Activated CD8-positive, alpha-beta memory T cell treated with anti-CD3 and anti-CD28 coated beads, Interleukin-2, amount 10 ng/mL, durations not matched to agents 7 days and 5 days (primary cell): ENCODE data around the gene OVAAL. TPM values are rescaled to one million over a fixed set of nuclear protein-coding genes. Genes with fewer than 3 reads are reported as not detected.
A peak's percentile ranks its signal among the peaks of the same experiment; 100 is the strongest.

Experiments
- ATAC-seq: fragments of 150-1000 bp; cut with Tn5 transposase; one replicate; pipeline ENCODE4 v1.10.0; 2021; ENCODE audit warnings: moderate library complexity
- CTCF ChIA-PET: fragments of 350-600 bp; sonication (Branson Sonifier 250); formaldehyde crosslinking; loops from one replicate; lab custom pipeline; 2021; ENCODE audit warnings: antibody characterized with exemption; lab: Charles Lee
- DNase-seq: peaks from one replicate; pipeline ENCODE4 v3.0.0-alpha.2; 2020
- H3K27ac Mint-ChIP-seq: one replicate; pipeline ENCODE4 v1.8.0; 2021; ENCODE audit warnings: mild to moderate bottlenecking, mixed read lengths
- H3K27me3 Mint-ChIP-seq: one replicate; pipeline ENCODE4 v1.8.0; 2021; ENCODE audit warnings: mixed read lengths
- H3K36me3 Mint-ChIP-seq: one replicate; pipeline ENCODE4 v1.8.0; 2021; ENCODE audit warnings: mild to moderate bottlenecking, mixed read lengths
- H3K4me1 Mint-ChIP-seq: one replicate; pipeline ENCODE4 v1.8.0; 2021; ENCODE audit warnings: mixed read lengths
- H3K4me3 Mint-ChIP-seq: one replicate; pipeline ENCODE4 v1.8.0; 2021; ENCODE audit warnings: mild to moderate bottlenecking, moderate library complexity, mixed read lengths
- H3K9me3 Mint-ChIP-seq: one replicate; pipeline ENCODE4 v1.8.0; 2022; ENCODE audit warnings: low read depth, mixed read lengths
- total RNA-seq, 2 experiments: library from RNA; stranded (reverse); gene quantifications; one replicate each; pipeline ENCODE4 v1.2.3, GENCODE V29; 2021

The OVAAL gene
- total RNA-seq, 2 experiments from 2014 or later = not detected

- no peak overlapping the region for H3K4me3 Mint-ChIP-seq
- peak overlapping the region; percentile 67 for H3K27ac Mint-ChIP-seq
- DNase-seq = no peak
- H3K27me3 Mint-ChIP-seq = peaks cover 4% of the 10 kb centered on the region
- CTCF ChIA-PET = interaction anchor here (0.9 to 2.5 kb wide), 4 partner anchors 12 to 276 kb away, joined by 3 to 11 read pairs (median 4); no protein-coding TSS in a partner anchor
- H3K4me1 Mint-ChIP-seq = peaks cover 24% of the 10 kb centered on the region
- H3K9me3 Mint-ChIP-seq = peaks cover 5% of the 10 kb centered on the region
- ATAC-seq = no peak
- H3K36me3 Mint-ChIP-seq = peaks cover 25% of the 10 kb centered on the region
Observed at GRCh38 chr1:180586671-180587155, 27.9 kb downstream of the OVAAL start.

DNA sequence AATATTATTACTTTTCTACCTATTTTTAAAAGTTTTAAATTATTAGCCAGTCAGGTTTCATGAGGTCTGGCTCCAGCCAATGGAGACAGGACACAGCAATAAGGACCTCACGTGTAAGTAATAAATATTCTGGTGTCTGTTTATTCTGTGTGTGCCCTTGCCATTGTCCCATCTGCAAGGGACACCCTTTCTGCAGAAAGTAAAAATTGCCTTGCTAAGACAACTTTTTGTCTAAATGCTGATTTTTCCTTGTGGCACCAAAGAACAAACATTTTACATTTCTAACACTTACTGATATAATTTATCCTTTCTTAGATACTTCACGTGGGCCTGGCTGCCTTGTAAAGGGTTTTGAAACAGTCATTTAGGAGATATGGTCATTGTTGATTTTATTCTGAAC lies 29.4 kb downstream of the OVAAL start:
- CTCF ChIA-PET = no interaction called here
- H3K4me3 Mint-ChIP-seq = no peak overlapping the region
- no peak for ATAC-seq
- H3K27ac Mint-ChIP-seq = no peak overlapping the region
- H3K9me3 Mint-ChIP-seq = peaks cover 5% of the 10 kb centered on the region
- H3K4me1 Mint-ChIP-seq = peaks cover 24% of the 10 kb centered on the region
- H3K27me3 Mint-ChIP-seq = peaks cover 6% of the 10 kb centered on the region
- H3K36me3 Mint-ChIP-seq = peaks cover 25% of the 10 kb centered on the region
- DNase-seq = no peak

GRCh38 chr1:180590889-180591288 lies 32.1 kb downstream of the OVAAL start:
- CTCF ChIA-PET = interaction anchor here (1.0 kb wide), 1 partner anchor 75 kb away, joined by 4 read pairs; no protein-coding TSS in a partner anchor
- Mint-ChIP-seq H3K36me3 (peaks cover 20% of the 10 kb centered on the region), H3K4me3 (no peak overlapping the region), H3K27ac (no peak overlapping the region), H3K9me3 (peaks cover 5% of the 10 kb centered on the region), H3K27me3 (peaks cover 19% of the 10 kb centered on the region), H3K4me1 (peaks cover 10% of the 10 kb centered on the region)
- no peak for DNase-seq
- ATAC-seq = no peak

DNA sequence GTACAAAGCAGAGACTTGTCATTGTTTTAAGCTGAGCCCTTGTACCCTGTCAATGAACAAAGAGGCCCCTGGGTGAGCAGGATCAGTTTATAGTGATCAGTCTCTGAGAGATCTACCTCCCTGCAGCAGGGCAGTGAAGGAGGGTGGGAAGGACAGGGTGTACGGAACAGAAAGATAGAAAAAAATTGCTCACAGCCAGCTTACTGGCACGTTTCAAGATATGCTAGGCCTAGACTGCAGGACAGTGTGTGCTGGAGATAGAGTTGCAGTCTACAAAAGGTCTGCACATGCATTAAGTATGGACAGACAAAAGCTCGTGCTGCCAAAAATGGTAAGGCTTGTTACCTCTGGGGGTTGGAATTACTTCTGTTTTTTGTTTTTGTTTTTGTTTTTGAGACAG lies 34.6 kb downstream of the OVAAL start:
- Mint-ChIP-seq H3K27ac (no peak overlapping the region), H3K4me1 (no peaks in the 10 kb centered on the region), H3K9me3 (peaks cover under 1% of the 10 kb centered on the region), H3K27me3 (peaks cover 27% of the 10 kb centered on the region), H3K4me3 (no peak overlapping the region), H3K36me3 (peaks cover 4% of the 10 kb centered on the region)
- no peak for ATAC-seq
- CTCF ChIA-PET = interaction anchor here (0.6 kb wide), 1 partner anchor 360 kb away, joined by 3 read pairs; no protein-coding TSS in a partner anchor
- DNase-seq = no peak

- H3K27me3 Mint-ChIP-seq = peaks cover 34% of the 10 kb centered on the region
- CTCF ChIA-PET = no interaction called here
- H3K36me3 Mint-ChIP-seq = peaks cover 1% of the 10 kb centered on the region
- H3K9me3 Mint-ChIP-seq = no peaks in the 10 kb centered on the region
- no peak overlapping the region for H3K27ac Mint-ChIP-seq
- ATAC-seq (no peak), DNase-seq (no peak)
- H3K4me1 Mint-ChIP-seq = no peaks in the 10 kb centered on the region
- H3K4me3 Mint-ChIP-seq = no peak overlapping the region
Observed at GRCh38 chr1:180594723-180595122, 36.0 kb downstream of the OVAAL start.

DNA sequence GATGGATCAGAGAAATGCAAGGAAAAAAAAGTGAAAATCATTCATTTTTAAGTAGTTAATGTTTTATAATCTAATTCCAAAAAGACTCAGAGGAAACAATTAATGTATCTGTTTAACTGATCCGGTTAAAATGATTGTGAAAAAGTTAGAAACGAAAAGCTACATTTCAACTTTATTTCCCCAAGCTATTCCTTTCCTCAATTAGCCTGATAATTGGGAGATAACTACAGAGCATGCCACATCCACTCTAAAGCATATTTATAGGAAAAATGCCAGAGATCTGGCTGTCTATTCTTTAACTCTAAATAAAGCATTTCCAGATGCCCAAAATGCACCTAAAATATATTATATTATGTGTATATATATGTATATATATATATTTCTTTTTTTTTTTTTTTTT lies 37.2 kb downstream of the OVAAL start:
- DNase-seq = no peak
- no peaks in the 10 kb centered on the region for H3K4me1 Mint-ChIP-seq
- CTCF ChIA-PET = no interaction called here
- no peaks in the 10 kb centered on the region for H3K36me3 Mint-ChIP-seq
- H3K4me3 Mint-ChIP-seq = no peak overlapping the region
- no peak overlapping the region for H3K27ac Mint-ChIP-seq
- H3K9me3 Mint-ChIP-seq = no peaks in the 10 kb centered on the region
- ATAC-seq = no peak
- peaks cover 32% of the 10 kb centered on the region for H3K27me3 Mint-ChIP-seq

- no peak for DNase-seq
- H3K4me3 Mint-ChIP-seq = no peak overlapping the region
- no peaks in the 10 kb centered on the region for H3K9me3 Mint-ChIP-seq
- no peaks in the 10 kb centered on the region for H3K36me3 Mint-ChIP-seq
- no peak for ATAC-seq
- H3K27ac Mint-ChIP-seq = no peak overlapping the region
- peaks cover 27% of the 10 kb centered on the region for H3K27me3 Mint-ChIP-seq
- H3K4me1 Mint-ChIP-seq = no peaks in the 10 kb centered on the region
- CTCF ChIA-PET = no interaction called here
Observed at GRCh38 chr1:180597520-180597919, 38.8 kb downstream of the OVAAL start.

GRCh38 chr1:180598333-180598974 lies 39.7 kb downstream of the OVAAL start:
- CTCF ChIA-PET = interaction anchor here (0.8 kb wide), 1 partner anchor 12 kb away, joined by 4 read pairs; no protein-coding TSS in a partner anchor
- Mint-ChIP-seq H3K36me3 (no peaks in the 10 kb centered on the region), H3K4me1 (no peaks in the 10 kb centered on the region), H3K4me3 (no peak overlapping the region), H3K9me3 (no peaks in the 10 kb centered on the region), H3K27ac (no peak overlapping the region), H3K27me3 (peaks cover 27% of the 10 kb centered on the region)
- DNase-seq (no peak), ATAC-seq (no peak)

- CTCF ChIA-PET = no interaction called here
- Mint-ChIP-seq H3K27ac (no peak overlapping the region), H3K36me3 (no peaks in the 10 kb centered on the region), H3K27me3 (peaks cover 16% of the 10 kb centered on the region), H3K4me1 (no peaks in the 10 kb centered on the region), H3K4me3 (no peak overlapping the region), H3K9me3 (no peaks in the 10 kb centered on the region)
- DNase-seq (no peak), ATAC-seq (no peak)
Observed at GRCh38 chr1:180600343-180600742, 41.6 kb downstream of the OVAAL start.

- peaks cover 15% of the 10 kb centered on the region for H3K27me3 Mint-ChIP-seq
- no peak for DNase-seq
- no peaks in the 10 kb centered on the region for H3K36me3 Mint-ChIP-seq
- ATAC-seq = no peak
- no peaks in the 10 kb centered on the region for H3K9me3 Mint-ChIP-seq
- H3K27ac Mint-ChIP-seq = no peak overlapping the region
- no peak overlapping the region for H3K4me3 Mint-ChIP-seq
- CTCF ChIA-PET = no interaction called here
- no peaks in the 10 kb centered on the region for H3K4me1 Mint-ChIP-seq
Observed at GRCh38 chr1:180601512-180601911, 42.7 kb downstream of the OVAAL start.

- DNase-seq = no peak
- no peak for ATAC-seq
- Mint-ChIP-seq H3K9me3 (no peaks in the 10 kb centered on the region), H3K27me3 (peaks cover 7% of the 10 kb centered on the region), H3K27ac (no peak overlapping the region), H3K4me3 (no peak overlapping the region), H3K36me3 (no peaks in the 10 kb centered on the region), H3K4me1 (no peaks in the 10 kb centered on the region)
- CTCF ChIA-PET = no interaction called here
Observed at GRCh38 chr1:180603223-180603849, 44.6 kb downstream of the OVAAL start.

GRCh38 chr1:180603850-180604226 lies 45.1 kb downstream of the OVAAL start:
- H3K9me3 Mint-ChIP-seq = no peaks in the 10 kb centered on the region
- ATAC-seq (no peak), DNase-seq (no peak)
- H3K36me3 Mint-ChIP-seq = no peaks in the 10 kb centered on the region
- CTCF ChIA-PET = no interaction called here
- no peaks in the 10 kb centered on the region for H3K4me1 Mint-ChIP-seq
- H3K4me3 Mint-ChIP-seq = no peak overlapping the region
- H3K27me3 Mint-ChIP-seq = peaks cover 3% of the 10 kb centered on the region
- no peak overlapping the region for H3K27ac Mint-ChIP-seq

DNA sequence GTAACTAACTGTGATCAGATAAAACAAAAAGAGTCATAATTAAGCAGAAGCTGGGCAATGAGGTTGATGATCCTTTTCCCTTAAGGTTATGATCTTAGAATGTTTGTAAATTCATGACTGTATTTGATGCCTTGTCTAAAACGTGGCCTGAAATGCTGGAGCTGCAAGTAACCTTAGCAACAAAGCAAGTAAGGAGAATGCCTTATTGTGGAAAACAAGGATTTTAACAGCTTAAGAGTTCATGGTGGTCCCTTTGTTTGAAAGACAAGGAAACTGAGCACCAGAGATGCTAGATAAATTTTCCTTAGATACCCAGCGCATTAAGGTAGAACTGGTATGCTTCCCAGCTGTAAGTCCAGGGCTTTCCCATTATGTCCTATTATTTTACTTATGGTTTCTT lies 47.4 kb downstream of the OVAAL start:
- Mint-ChIP-seq H3K36me3 (no peaks in the 10 kb centered on the region), H3K9me3 (no peaks in the 10 kb centered on the region), H3K4me1 (no peaks in the 10 kb centered on the region), H3K27me3 (no peaks in the 10 kb centered on the region), H3K4me3 (no peak overlapping the region), H3K27ac (no peak overlapping the region)
- ATAC-seq (no peak), DNase-seq (no peak)
- CTCF ChIA-PET = interaction anchor here (1.2 kb wide), 1 partner anchor 20 kb away, joined by 4 read pairs; no protein-coding TSS in a partner anchor
